ENCODE measurements around the gene ESPN. TPM values are rescaled to one million over a fixed set of nuclear protein-coding genes. Genes with fewer than 3 reads are reported as not detected.
"Not testable (repeated sequence)": the region's sequence is repeated elsewhere in the genome, so short reads cannot be mapped to it uniquely, and the experiment has no call there.

The ESPN gene
- polyA plus RNA-seq, 4 donors: 83.5 to 356 (median 285) TPM

GRCh38 chr1:6445062-6445763 lies 20.6 kb downstream of the ESPN start:
- H3K27ac ChIP-seq (ENCODE audit: low read depth in 1 of 3, low read length in 2 of 3): no peak overlapping the region
- DNase-seq: peak in 1 of 2 donors; percentile 68
- WGBS, 3 donors: 39 to 51% (median 39%) methylated on average over 16 to 19 of the region's 19 CpGs

GRCh38 chr1:6445929-6446328 lies 21.4 kb downstream of the ESPN start:
- Histone ChIP-seq H3K36me3 (ENCODE audit: control insufficient read depth in 3 of 3, insufficient read depth in 2 of 3, low read depth in 1 of 3, low read length in 3 of 3) (peaks cover 0 to 14% (median 0%) of the 10 kb centered on the region in 3 donors), H3K27me3 (ENCODE audit: control insufficient read depth in 3 of 3, insufficient read depth in 3 of 3, low read length in 3 of 3) (peaks cover 0 to 27% (median 17%) of the 10 kb centered on the region in 3 donors), H3K4me1 (ENCODE audit: control insufficient read depth in 3 of 3, insufficient read depth in 2 of 3, low read depth in 1 of 3, low read length in 2 of 3) (peaks cover 0 to 28% (median 0%) of the 10 kb centered on the region in 3 donors)
- H3K27ac ChIP-seq (ENCODE audit: low read depth in 1 of 3, low read length in 2 of 3); FAIRE-seq; H3K4me3 ChIP-seq (ENCODE audit: low read depth in 1 of 3, low read length in 3 of 3); DNase-seq; H3K9me3 ChIP-seq (ENCODE audit: control insufficient read depth in 2 of 2, insufficient read depth in 1 of 2, low read depth in 1 of 2, low read length in 1 of 2): not testable (repeated sequence)
- WGBS, 3 donors: 84 to 90% (median 84%) methylated on average over 2 to 4 of the region's 4 CpGs

More at GRCh38 chr1:6445062-6445763, 20.6 kb downstream of the ESPN start:
- H3K4me3 ChIP-seq (ENCODE audit: low read depth in 1 of 3, low read length in 3 of 3): no peak overlapping the region
- peaks cover 0 to 28% (median 0%) of the 10 kb centered on the region in 3 donors for H3K4me1 ChIP-seq (ENCODE audit: control insufficient read depth in 3 of 3, insufficient read depth in 2 of 3, low read depth in 1 of 3, low read length in 2 of 3)
- no peaks in the 10 kb centered on the region for H3K9me3 ChIP-seq (ENCODE audit: control insufficient read depth in 2 of 2, insufficient read depth in 1 of 2, low read depth in 1 of 2, low read length in 1 of 2)
- FAIRE-seq: no peak
- H3K27me3 ChIP-seq (ENCODE audit: control insufficient read depth in 3 of 3, insufficient read depth in 3 of 3, low read length in 3 of 3): peaks cover 0 to 29% (median 15%) of the 10 kb centered on the region in 3 donors
- H3K36me3 ChIP-seq (ENCODE audit: control insufficient read depth in 3 of 3, insufficient read depth in 2 of 3, low read depth in 1 of 3, low read length in 3 of 3): peaks cover 0 to 9% (median 0%) of the 10 kb centered on the region in 3 donors

- FAIRE-seq: no peak
- Histone ChIP-seq H3K4me1 (ENCODE audit: control insufficient read depth in 3 of 3, insufficient read depth in 2 of 3, low read depth in 1 of 3, low read length in 2 of 3) (peaks cover 0 to 28% (median 0%) of the 10 kb centered on the region in 3 donors), H3K36me3 (ENCODE audit: control insufficient read depth in 3 of 3, insufficient read depth in 2 of 3, low read depth in 1 of 3, low read length in 3 of 3) (peaks cover 0 to 18% (median 0%) of the 10 kb centered on the region in 3 donors), H3K4me3 (ENCODE audit: low read depth in 1 of 3, low read length in 3 of 3) (peak overlapping the region in 1 of 3 donors; percentile 82), H3K9me3 (ENCODE audit: control insufficient read depth in 2 of 2, insufficient read depth in 1 of 2, low read depth in 1 of 2, low read length in 1 of 2) (no peaks in the 10 kb centered on the region), H3K27me3 (ENCODE audit: control insufficient read depth in 3 of 3, insufficient read depth in 3 of 3, low read length in 3 of 3) (peaks cover 0 to 22% (median 17%) of the 10 kb centered on the region in 3 donors), H3K27ac (ENCODE audit: low read depth in 1 of 3, low read length in 2 of 3) (no peak overlapping the region)
- DNase-seq: no peak
- 42 to 60% (median 55%) methylated on average over 4 of the region's 4 CpGs for WGBS, 3 donors
Observed at GRCh38 chr1:6446665-6447015, 22.1 kb downstream of the ESPN start.

GRCh38 chr1:6447016-6447817 lies 22.6 kb downstream of the ESPN start:
- Histone ChIP-seq H3K27ac (ENCODE audit: low read depth in 1 of 3, low read length in 2 of 3) (peak overlapping the region in 1 of 3 donors; percentile 97), H3K4me3 (ENCODE audit: low read depth in 1 of 3, low read length in 3 of 3) (peak overlapping the region in 2 of 3 donors; percentile 54 to 82), H3K4me1 (ENCODE audit: control insufficient read depth in 3 of 3, insufficient read depth in 2 of 3, low read depth in 1 of 3, low read length in 2 of 3) (peaks cover 0 to 28% (median 0%) of the 10 kb centered on the region in 3 donors), H3K9me3 (ENCODE audit: control insufficient read depth in 2 of 2, insufficient read depth in 1 of 2, low read depth in 1 of 2, low read length in 1 of 2) (no peaks in the 10 kb centered on the region), H3K36me3 (ENCODE audit: control insufficient read depth in 3 of 3, insufficient read depth in 2 of 3, low read depth in 1 of 3, low read length in 3 of 3) (peaks cover 0 to 24% (median 0%) of the 10 kb centered on the region in 3 donors), H3K27me3 (ENCODE audit: control insufficient read depth in 3 of 3, insufficient read depth in 3 of 3, low read length in 3 of 3) (peaks cover 0 to 21% (median 17%) of the 10 kb centered on the region in 3 donors)
- 2 to 3% (median 3%) methylated on average over 51 to 67 of the region's 67 CpGs for WGBS, 3 donors
- FAIRE-seq (no peak), DNase-seq (no peak)

- peak overlapping the region; percentile 65 to 97 (median 88) for H3K27ac ChIP-seq (ENCODE audit: low read depth in 1 of 3, low read length in 2 of 3)
- peak overlapping the region in 2 of 3 donors; percentile 54 to 82 for H3K4me3 ChIP-seq (ENCODE audit: low read depth in 1 of 3, low read length in 3 of 3)
- DNase-seq (peak in 1 of 2 donors; percentile 89), FAIRE-seq (no peak)
- H3K27me3 ChIP-seq (ENCODE audit: control insufficient read depth in 3 of 3, insufficient read depth in 3 of 3, low read length in 3 of 3): peaks cover 0 to 21% (median 17%) of the 10 kb centered on the region in 3 donors
- peaks cover 0 to 32% (median 0%) of the 10 kb centered on the region in 3 donors for H3K36me3 ChIP-seq (ENCODE audit: control insufficient read depth in 3 of 3, insufficient read depth in 2 of 3, low read depth in 1 of 3, low read length in 3 of 3)
- WGBS, 3 donors: 1 to 3% (median 3%) methylated on average over 46 to 68 of the region's 68 CpGs
- no peaks in the 10 kb centered on the region for H3K9me3 ChIP-seq (ENCODE audit: control insufficient read depth in 2 of 2, insufficient read depth in 1 of 2, low read depth in 1 of 2, low read length in 1 of 2)
- H3K4me1 ChIP-seq (ENCODE audit: control insufficient read depth in 3 of 3, insufficient read depth in 2 of 3, low read depth in 1 of 3, low read length in 2 of 3): peaks cover 0 to 31% (median 0%) of the 10 kb centered on the region in 3 donors
Observed at GRCh38 chr1:6447818-6448748, 23.5 kb downstream of the ESPN start.

- H3K9me3 ChIP-seq (ENCODE audit: control insufficient read depth in 2 of 2, insufficient read depth in 1 of 2, low read depth in 1 of 2, low read length in 1 of 2): no peaks in the 10 kb centered on the region
- H3K4me1 ChIP-seq (ENCODE audit: control insufficient read depth in 3 of 3, insufficient read depth in 2 of 3, low read depth in 1 of 3, low read length in 2 of 3): peaks cover 0 to 31% (median 0%) of the 10 kb centered on the region in 3 donors
- H3K27me3 ChIP-seq (ENCODE audit: control insufficient read depth in 3 of 3, insufficient read depth in 3 of 3, low read length in 3 of 3): peaks cover 0 to 21% (median 17%) of the 10 kb centered on the region in 3 donors
- H3K27ac ChIP-seq (ENCODE audit: low read depth in 1 of 3, low read length in 2 of 3): peak overlapping the region; percentile 65 to 97 (median 88)
- peaks cover 0 to 42% (median 0%) of the 10 kb centered on the region in 3 donors for H3K36me3 ChIP-seq (ENCODE audit: control insufficient read depth in 3 of 3, insufficient read depth in 2 of 3, low read depth in 1 of 3, low read length in 3 of 3)
- 3 to 13% (median 6%) methylated on average over 22 to 66 of the region's 66 CpGs for WGBS, 3 donors
- DNase-seq (peak in 1 of 2 donors; percentile 81), FAIRE-seq (no peak)
- peak overlapping the region in 2 of 3 donors; percentile 54 to 82 for H3K4me3 ChIP-seq (ENCODE audit: low read depth in 1 of 3, low read length in 3 of 3)
Observed at GRCh38 chr1:6448749-6449631, 24.4 kb downstream of the ESPN start.

GRCh38 chr1:6450005-6450450 lies 25.5 kb downstream of the ESPN start:
- Histone ChIP-seq H3K36me3 (ENCODE audit: control insufficient read depth in 3 of 3, insufficient read depth in 2 of 3, low read depth in 1 of 3, low read length in 3 of 3) (peaks cover 0 to 48% (median 0%) of the 10 kb centered on the region in 3 donors), H3K4me1 (ENCODE audit: control insufficient read depth in 3 of 3, insufficient read depth in 2 of 3, low read depth in 1 of 3, low read length in 2 of 3) (peaks cover 0 to 26% (median 0%) of the 10 kb centered on the region in 3 donors), H3K27ac (ENCODE audit: low read depth in 1 of 3, low read length in 2 of 3) (peak overlapping the region; percentile 70 to 97 (median 82)), H3K27me3 (ENCODE audit: control insufficient read depth in 3 of 3, insufficient read depth in 3 of 3, low read length in 3 of 3) (peaks cover 0 to 21% (median 19%) of the 10 kb centered on the region in 3 donors), H3K9me3 (ENCODE audit: control insufficient read depth in 2 of 2, insufficient read depth in 1 of 2, low read depth in 1 of 2, low read length in 1 of 2) (no peaks in the 10 kb centered on the region), H3K4me3 (ENCODE audit: low read depth in 1 of 3, low read length in 3 of 3) (peak overlapping the region in 2 of 3 donors; percentile 54 to 82)
- WGBS, 3 donors: 18 to 31% (median 29%) methylated on average over 3 to 7 of the region's 7 CpGs
- FAIRE-seq: no peak
- peak in 1 of 2 donors; percentile 65 for DNase-seq
